Mucosa of rectum (tissue), 2 donors: Measurements from ENCODE around the gene TBCD.

ENCODE experiments used
- H3K27ac ChIP-seq, 2 donors: one replicate each; pipeline ENCODE4 v1.7.0; 2013; ENCODE audit warnings: inconsistent platforms in 2 of 2, low read depth in 2 of 2, low read length in 2 of 2
- H3K27me3 ChIP-seq, 2 donors: one replicate each; pipeline ENCODE4 v1.7.0; 2013; ENCODE audit warnings: low read length in 2 of 2; ENCODE audit not compliant: control insufficient read depth in 2 of 2, insufficient read depth in 2 of 2
- H3K36me3 ChIP-seq, 2 donors: one replicate each; pipeline ENCODE4 v1.7.0; 2013; ENCODE audit warnings: low read length in 2 of 2; ENCODE audit not compliant: control insufficient read depth in 2 of 2, insufficient read depth in 2 of 2
- H3K4me1 ChIP-seq, 2 donors: one replicate each; pipeline ENCODE4 v1.7.0; 2013; ENCODE audit warnings: low read length in 2 of 2, mild to moderate bottlenecking in 1 of 2; ENCODE audit not compliant: control insufficient read depth in 2 of 2, insufficient read depth in 2 of 2
- H3K4me3 ChIP-seq, 2 donors: one replicate each; pipeline ENCODE4 v1.7.0; 2013; ENCODE audit warnings: low read length in 2 of 2
- H3K9ac ChIP-seq, 2 donors: one replicate each; pipeline ENCODE4 v1.7.0; 2013; ENCODE audit warnings: low read length in 2 of 2, low read depth in 1 of 2, mild to moderate bottlenecking in 1 of 2
- H3K9me3 ChIP-seq, 2 donors: one replicate each; pipeline ENCODE4 v1.7.0; 2013; ENCODE audit warnings: low read length in 2 of 2; ENCODE audit not compliant: control insufficient read depth in 2 of 2
- donor health status: healthy.
- donor health status: Normal muscosa, but diverticular disease.

TBCD gene

GRCh38 chr17:82801377-82801970 lies 49.6 kb downstream of the TBCD start:
- H3K9ac ChIP-seq: no peak overlapping the region

GRCh38 chr17:82802075-82802780 lies 50.4 kb downstream of the TBCD start:
- no peaks in the 10 kb centered on the region for H3K4me1 ChIP-seq
- H3K4me3 ChIP-seq: no peak overlapping the region
- H3K27ac ChIP-seq: no peak overlapping the region
- no peaks in the 10 kb centered on the region for H3K27me3 ChIP-seq
- H3K9ac ChIP-seq: no peak overlapping the region
- no peaks in the 10 kb centered on the region for H3K9me3 ChIP-seq
- H3K36me3 ChIP-seq: peaks cover 4 to 10% of the 10 kb centered on the region in 2 donors

More at GRCh38 chr17:82801377-82801970, 49.6 kb downstream of the TBCD start:
- no peaks in the 10 kb centered on the region for H3K4me1 ChIP-seq
- H3K27ac ChIP-seq: no peak overlapping the region
- no peaks in the 10 kb centered on the region for H3K27me3 ChIP-seq
- peaks cover 4 to 10% of the 10 kb centered on the region in 2 donors for H3K36me3 ChIP-seq
- H3K4me3 ChIP-seq: no peak overlapping the region
- H3K9me3 ChIP-seq: no peaks in the 10 kb centered on the region

GRCh38 chr17:82803185-82803584 lies 51.3 kb downstream of the TBCD start:
- Histone ChIP-seq H3K9me3 (no peaks in the 10 kb centered on the region), H3K27ac (no peak overlapping the region), H3K9ac (no peak overlapping the region), H3K36me3 (peaks cover 7 to 10% of the 10 kb centered on the region in 2 donors), H3K27me3 (no peaks in the 10 kb centered on the region), H3K4me1 (no peaks in the 10 kb centered on the region), H3K4me3 (no peak overlapping the region)

- Histone ChIP-seq H3K36me3 (peaks cover 7 to 10% of the 10 kb centered on the region in 2 donors), H3K4me1 (no peaks in the 10 kb centered on the region), H3K27ac (no peak overlapping the region)
These were observed 51.7 kb downstream of the TBCD start for GRCh38 chr17:82803606-82804005.

GRCh38 chr17:82804442-82805191 lies 52.8 kb downstream of the TBCD start:
- Histone ChIP-seq H3K9ac (no peak overlapping the region), H3K36me3 (peaks cover 7% of the 10 kb centered on the region in 2 donors), H3K27ac (no peak overlapping the region), H3K27me3 (no peaks in the 10 kb centered on the region), H3K9me3 (no peaks in the 10 kb centered on the region), H3K4me1 (no peaks in the 10 kb centered on the region), H3K4me3 (no peak overlapping the region)

More at GRCh38 chr17:82803606-82804005, 51.7 kb downstream of the TBCD start:
- Histone ChIP-seq H3K9me3 (no peaks in the 10 kb centered on the region), H3K9ac (no peak overlapping the region), H3K27me3 (no peaks in the 10 kb centered on the region), H3K4me3 (no peak overlapping the region)

GRCh38 chr17:82805254-82805653 lies 53.4 kb downstream of the TBCD start:
- Histone ChIP-seq H3K4me3 (no peak overlapping the region), H3K36me3 (peaks cover 7% of the 10 kb centered on the region in 2 donors), H3K27ac (no peak overlapping the region), H3K9ac (no peak overlapping the region), H3K4me1 (no peaks in the 10 kb centered on the region), H3K27me3 (no peaks in the 10 kb centered on the region), H3K9me3 (no peaks in the 10 kb centered on the region)

- Histone ChIP-seq H3K27ac (no peak overlapping the region), H3K9me3 (no peaks in the 10 kb centered on the region), H3K27me3 (no peaks in the 10 kb centered on the region), H3K36me3 (peaks cover 7 to 8% of the 10 kb centered on the region in 2 donors), H3K4me1 (no peaks in the 10 kb centered on the region), H3K9ac (no peak overlapping the region), H3K4me3 (no peak overlapping the region)
These were observed 54.0 kb downstream of the TBCD start for GRCh38 chr17:82805823-82806222.

- Histone ChIP-seq H3K27me3 (no peaks in the 10 kb centered on the region), H3K9me3 (no peaks in the 10 kb centered on the region), H3K27ac (no peak overlapping the region), H3K9ac (no peak overlapping the region), H3K4me1 (no peaks in the 10 kb centered on the region), H3K36me3 (peaks cover 3 to 12% of the 10 kb centered on the region in 2 donors), H3K4me3 (no peak overlapping the region)
These were observed 54.8 kb downstream of the TBCD start for GRCh38 chr17:82806645-82807044.

- H3K27me3 ChIP-seq: no peaks in the 10 kb centered on the region
- peaks cover 3 to 16% of the 10 kb centered on the region in 2 donors for H3K36me3 ChIP-seq
- no peaks in the 10 kb centered on the region for H3K9me3 ChIP-seq
- no peaks in the 10 kb centered on the region for H3K4me1 ChIP-seq
- H3K4me3 ChIP-seq: no peak overlapping the region
- H3K9ac ChIP-seq: no peak overlapping the region
- H3K27ac ChIP-seq: no peak overlapping the region
These were observed 55.2 kb downstream of the TBCD start for GRCh38 chr17:82807101-82807500.

GRCh38 chr17:82807562-82807961 lies 55.7 kb downstream of the TBCD start:
- Histone ChIP-seq H3K9me3 (no peaks in the 10 kb centered on the region), H3K27me3 (no peaks in the 10 kb centered on the region), H3K36me3 (peaks cover 3 to 16% of the 10 kb centered on the region in 2 donors), H3K4me1 (no peaks in the 10 kb centered on the region), H3K27ac (no peak overlapping the region), H3K9ac (no peak overlapping the region), H3K4me3 (no peak overlapping the region)
